ENCODE results near the gene PHC3.

The PHC3 gene

GRCh38 chr3:170080605-170081004, 100.9 kb downstream of the PHC3 start:
- ChIA-PET POLR2A (no interaction called here), CTCF (no interaction called here)
- no peak overlapping the region for H3K27ac ChIP-seq (ENCODE audit: insufficient read depth in 1 of 2, low read depth in 1 of 2, low read length in 2 of 2, poor library complexity in 1 of 2, severe bottlenecking in 2 of 2)
- H3K9me3 ChIP-seq (ENCODE audit: control extremely low read depth in 1 of 5, control insufficient read depth in 4 of 5, insufficient read depth in 2 of 5, low read depth in 1 of 5, low read length in 4 of 5): no peaks in the 10 kb centered on the region
- H3K27me3 ChIP-seq (replicated peaks in 2 of 5; ENCODE audit: control insufficient read depth in 4 of 5, insufficient read depth in 5 of 5, low read length in 4 of 5): no peaks in the 10 kb centered on the region
- H3K36me3 ChIP-seq (ENCODE audit: control insufficient read depth in 4 of 4, insufficient read depth in 4 of 4, low read length in 3 of 4): peaks cover 9 to 10% (median 10%) of the 10 kb centered on the region in 4 experiments
- DNase-seq: no peak
- no peak overlapping the region for H3K4me3 ChIP-seq (ENCODE audit: control insufficient read depth in 1 of 7, extremely low read depth in 1 of 7, insufficient read depth in 4 of 7, low read depth in 2 of 7, low read length in 6 of 7)
- 90% methylated on average over 3 of the region's 4 CpGs for WGBS (ENCODE audit: insufficient coverage)
- no peaks in the 10 kb centered on the region for H3K4me1 ChIP-seq (ENCODE audit: control extremely low read depth in 1 of 4, control insufficient read depth in 4 of 4, insufficient read depth in 4 of 4, low read length in 3 of 4)

GRCh38 chr3:170079536-170080165, 101.9 kb downstream of the PHC3 start:
- Histone ChIP-seq H3K4me3 (ENCODE audit: control insufficient read depth in 1 of 7, extremely low read depth in 1 of 7, insufficient read depth in 4 of 7, low read depth in 2 of 7, low read length in 6 of 7) (no peak overlapping the region), H3K9me3 (ENCODE audit: control extremely low read depth in 1 of 5, control insufficient read depth in 4 of 5, insufficient read depth in 2 of 5, low read depth in 1 of 5, low read length in 4 of 5) (no peaks in the 10 kb centered on the region), H3K4me1 (ENCODE audit: control extremely low read depth in 1 of 4, control insufficient read depth in 4 of 4, insufficient read depth in 4 of 4, low read length in 3 of 4) (no peaks in the 10 kb centered on the region), H3K36me3 (ENCODE audit: control insufficient read depth in 4 of 4, insufficient read depth in 4 of 4, low read length in 3 of 4) (peaks cover 5 to 9% (median 6%) of the 10 kb centered on the region in 4 experiments), H3K27me3 (replicated peaks in 2 of 5; ENCODE audit: control insufficient read depth in 4 of 5, insufficient read depth in 5 of 5, low read length in 4 of 5) (no peaks in the 10 kb centered on the region), H3K27ac (ENCODE audit: insufficient read depth in 1 of 2, low read depth in 1 of 2, low read length in 2 of 2, poor library complexity in 1 of 2, severe bottlenecking in 2 of 2) (no peak overlapping the region)
- WGBS (ENCODE audit: insufficient coverage): 100% methylated on average over 2 of the region's 2 CpGs
- no peak for DNase-seq
- ChIA-PET POLR2A (no interaction called here), CTCF (interaction anchor here (1.7 kb wide), 1 partner anchor 9 kb away, joined by 3 read pairs; no protein-coding TSS in a partner anchor)

- ChIA-PET POLR2A (no interaction called here), CTCF (interaction anchor here (1.7 kb wide), 1 partner anchor 9 kb away, joined by 3 read pairs; no protein-coding TSS in a partner anchor)
- no peak for DNase-seq
- H3K4me1 ChIP-seq (ENCODE audit: control extremely low read depth in 1 of 4, control insufficient read depth in 4 of 4, insufficient read depth in 4 of 4, low read length in 3 of 4): no peaks in the 10 kb centered on the region
- peaks cover 0 to 6% (median 5%) of the 10 kb centered on the region in 4 experiments for H3K36me3 ChIP-seq (ENCODE audit: control insufficient read depth in 4 of 4, insufficient read depth in 4 of 4, low read length in 3 of 4)
- no peak overlapping the region for H3K4me3 ChIP-seq (ENCODE audit: control insufficient read depth in 1 of 7, extremely low read depth in 1 of 7, insufficient read depth in 4 of 7, low read depth in 2 of 7, low read length in 6 of 7)
- 97% methylated on average over 6 of the region's 13 CpGs for WGBS (ENCODE audit: insufficient coverage)
- H3K27me3 ChIP-seq (replicated peaks in 2 of 5; ENCODE audit: control insufficient read depth in 4 of 5, insufficient read depth in 5 of 5, low read length in 4 of 5): no peaks in the 10 kb centered on the region
- no peak overlapping the region for H3K27ac ChIP-seq (ENCODE audit: insufficient read depth in 1 of 2, low read depth in 1 of 2, low read length in 2 of 2, poor library complexity in 1 of 2, severe bottlenecking in 2 of 2)
- H3K9me3 ChIP-seq (ENCODE audit: control extremely low read depth in 1 of 5, control insufficient read depth in 4 of 5, insufficient read depth in 2 of 5, low read depth in 1 of 5, low read length in 4 of 5): no peaks in the 10 kb centered on the region
Measured at GRCh38 chr3:170078620-170079281, 102.8 kb downstream of the PHC3 start.

- no peak overlapping the region for H3K27ac ChIP-seq (ENCODE audit: insufficient read depth in 1 of 2, low read depth in 1 of 2, low read length in 2 of 2, poor library complexity in 1 of 2, severe bottlenecking in 2 of 2)
- peaks cover 0 to 2% (median 0%) of the 10 kb centered on the region in 5 experiments for H3K9me3 ChIP-seq (ENCODE audit: control extremely low read depth in 1 of 5, control insufficient read depth in 4 of 5, insufficient read depth in 2 of 5, low read depth in 1 of 5, low read length in 4 of 5)
- 100% methylated on average over 10 of the region's 10 CpGs for WGBS (ENCODE audit: insufficient coverage)
- POLR2A ChIA-PET: no interaction called here
- no peaks in the 10 kb centered on the region for H3K27me3 ChIP-seq (replicated peaks in 2 of 5; ENCODE audit: control insufficient read depth in 4 of 5, insufficient read depth in 5 of 5, low read length in 4 of 5)
- CTCF ChIA-PET: interaction anchor here (0.8 to 1.4 kb wide), 2 partner anchors 24 to 27 kb away, joined by 3 read pairs; no protein-coding TSS in a partner anchor
- no peak overlapping the region for H3K4me3 ChIP-seq (ENCODE audit: control insufficient read depth in 1 of 7, extremely low read depth in 1 of 7, insufficient read depth in 4 of 7, low read depth in 2 of 7, low read length in 6 of 7)
- DNase-seq: no peak
- H3K4me1 ChIP-seq (ENCODE audit: control extremely low read depth in 1 of 4, control insufficient read depth in 4 of 4, insufficient read depth in 4 of 4, low read length in 3 of 4): no peaks in the 10 kb centered on the region
- peaks cover 0 to 6% (median 2%) of the 10 kb centered on the region in 4 experiments for H3K36me3 ChIP-seq (ENCODE audit: control insufficient read depth in 4 of 4, insufficient read depth in 4 of 4, low read length in 3 of 4)
Measured at GRCh38 chr3:170077361-170077760, 104.2 kb downstream of the PHC3 start.

GRCh38 chr3:170076715-170077238, 104.8 kb downstream of the PHC3 start:
- Histone ChIP-seq H3K9me3 (ENCODE audit: control extremely low read depth in 1 of 5, control insufficient read depth in 4 of 5, insufficient read depth in 2 of 5, low read depth in 1 of 5, low read length in 4 of 5) (peaks cover 0 to 2% (median 0%) of the 10 kb centered on the region in 5 experiments), H3K27me3 (replicated peaks in 2 of 5; ENCODE audit: control insufficient read depth in 4 of 5, insufficient read depth in 5 of 5, low read length in 4 of 5) (no peaks in the 10 kb centered on the region), H3K4me3 (ENCODE audit: control insufficient read depth in 1 of 7, extremely low read depth in 1 of 7, insufficient read depth in 4 of 7, low read depth in 2 of 7, low read length in 6 of 7) (no peak overlapping the region), H3K4me1 (ENCODE audit: control extremely low read depth in 1 of 4, control insufficient read depth in 4 of 4, insufficient read depth in 4 of 4, low read length in 3 of 4) (no peaks in the 10 kb centered on the region), H3K27ac (ENCODE audit: insufficient read depth in 1 of 2, low read depth in 1 of 2, low read length in 2 of 2, poor library complexity in 1 of 2, severe bottlenecking in 2 of 2) (no peak overlapping the region), H3K36me3 (ENCODE audit: control insufficient read depth in 4 of 4, insufficient read depth in 4 of 4, low read length in 3 of 4) (peaks cover 0 to 4% (median 0%) of the 10 kb centered on the region in 4 experiments)
- 97% methylated on average over 3 of the region's 6 CpGs for WGBS (ENCODE audit: insufficient coverage)
- POLR2A ChIA-PET: no interaction called here
- DNase-seq: no peak
- CTCF ChIA-PET: interaction anchor here (0.6 to 1.4 kb wide), 2 partner anchors 24 to 36 kb away, joined by 3 read pairs; no protein-coding TSS in a partner anchor

GRCh38 chr3:170075441-170076091, 106.0 kb downstream of the PHC3 start:
- peaks cover 0 to 9% (median 0%) of the 10 kb centered on the region in 5 experiments for H3K9me3 ChIP-seq (ENCODE audit: control extremely low read depth in 1 of 5, control insufficient read depth in 4 of 5, insufficient read depth in 2 of 5, low read depth in 1 of 5, low read length in 4 of 5)
- ChIA-PET POLR2A (no interaction called here), CTCF (no interaction called here)
- no peak overlapping the region for H3K4me3 ChIP-seq (ENCODE audit: control insufficient read depth in 1 of 7, extremely low read depth in 1 of 7, insufficient read depth in 4 of 7, low read depth in 2 of 7, low read length in 6 of 7)
- peaks cover 0 to 2% (median 0%) of the 10 kb centered on the region in 4 experiments for H3K36me3 ChIP-seq (ENCODE audit: control insufficient read depth in 4 of 4, insufficient read depth in 4 of 4, low read length in 3 of 4)
- H3K27me3 ChIP-seq (replicated peaks in 2 of 5; ENCODE audit: control insufficient read depth in 4 of 5, insufficient read depth in 5 of 5, low read length in 4 of 5): no peaks in the 10 kb centered on the region
- H3K27ac ChIP-seq (ENCODE audit: insufficient read depth in 1 of 2, low read depth in 1 of 2, low read length in 2 of 2, poor library complexity in 1 of 2, severe bottlenecking in 2 of 2): no peak overlapping the region
- DNase-seq: no peak
- no peaks in the 10 kb centered on the region for H3K4me1 ChIP-seq (ENCODE audit: control extremely low read depth in 1 of 4, control insufficient read depth in 4 of 4, insufficient read depth in 4 of 4, low read length in 3 of 4)
- WGBS (ENCODE audit: insufficient coverage): 75% methylated on average over 2 of the region's 4 CpGs

- 96% methylated on average over 12 of the region's 18 CpGs for WGBS (ENCODE audit: insufficient coverage)
- CTCF ChIA-PET: no interaction called here
Measured at GRCh38 chr3:170064108-170064507, 117.4 kb downstream of the PHC3 start.

More at GRCh38 chr3:170064108-170064507, 117.4 kb downstream of the PHC3 start:
- no peaks in the 10 kb centered on the region for H3K27me3 ChIP-seq (replicated peaks in 2 of 5; ENCODE audit: control insufficient read depth in 4 of 5, insufficient read depth in 5 of 5, low read length in 4 of 5)
- no peaks in the 10 kb centered on the region for H3K4me1 ChIP-seq (ENCODE audit: control extremely low read depth in 1 of 4, control insufficient read depth in 4 of 4, insufficient read depth in 4 of 4, low read length in 3 of 4)
- H3K27ac ChIP-seq (ENCODE audit: insufficient read depth in 1 of 2, low read depth in 1 of 2, low read length in 2 of 2, poor library complexity in 1 of 2, severe bottlenecking in 2 of 2): no peak overlapping the region
- no peaks in the 10 kb centered on the region for H3K36me3 ChIP-seq (ENCODE audit: control insufficient read depth in 4 of 4, insufficient read depth in 4 of 4, low read length in 3 of 4)
- no peaks in the 10 kb centered on the region for H3K9me3 ChIP-seq (ENCODE audit: control extremely low read depth in 1 of 5, control insufficient read depth in 4 of 5, insufficient read depth in 2 of 5, low read depth in 1 of 5, low read length in 4 of 5)
- no peak for DNase-seq
- POLR2A ChIA-PET: no interaction called here
- no peak overlapping the region for H3K4me3 ChIP-seq (ENCODE audit: control insufficient read depth in 1 of 7, extremely low read depth in 1 of 7, insufficient read depth in 4 of 7, low read depth in 2 of 7, low read length in 6 of 7)
